HEK293 (cell line): ENCODE data around the gene STARD13.

ENCODE experiments used
- ZNF639 ChIP-seq: fragments of 450-650 bp; formaldehyde crosslinking; IDR thresholded peaks from 2 replicates; pipeline ENCODE4 v1.5.1; 2016; ENCODE audit warnings: missing biosample characterization, missing genetic modification characterization
- ZNF707 ChIP-seq: fragments of 450-650 bp; formaldehyde crosslinking; IDR thresholded peaks from 2 replicates; pipeline ENCODE4 v1.5.1; 2016; ENCODE audit warnings: missing biosample characterization, missing genetic modification characterization
- ZNF837 ChIP-seq: fragments of 450-650 bp; formaldehyde crosslinking; IDR thresholded peaks from 2 replicates; pipeline ENCODE4 v1.5.1; 2016; ENCODE audit warnings: missing biosample characterization, missing genetic modification characterization
- TF ChIP-seq, protein P1 (sequence below): fragments of 450-650 bp; formaldehyde crosslinking; IDR thresholded peaks from 2 replicates; pipeline ENCODE4 v1.5.1; 2016; ENCODE audit warnings: missing biosample characterization, missing genetic modification characterization

DNA sequence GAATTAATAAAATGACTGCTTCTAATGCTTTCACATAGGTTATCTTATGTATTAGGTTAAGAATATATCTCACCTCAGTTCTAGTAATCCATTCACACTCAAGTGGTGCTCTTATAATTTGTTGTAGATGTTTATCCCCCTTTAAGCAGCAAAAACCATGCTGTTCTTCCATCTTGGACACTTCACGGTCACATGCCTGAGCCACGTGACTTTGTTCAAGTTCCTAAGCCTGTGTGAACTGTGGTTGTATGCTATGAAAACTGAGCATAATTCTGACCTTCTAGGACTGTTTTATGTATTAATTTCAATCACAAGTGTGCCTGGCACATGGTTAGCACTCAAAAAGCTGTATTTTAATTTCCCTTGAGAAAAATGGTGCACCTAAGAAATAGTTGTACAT is 41.2 kb upstream of the STARD13 start:
- TF ChIP-seq ZNF639 (no peak), ZNF707 (tag by site-specific recombination) (no peak), ZNF837 (tag by site-specific recombination) (no peak)
- TF ChIP-seq, protein P1, sequence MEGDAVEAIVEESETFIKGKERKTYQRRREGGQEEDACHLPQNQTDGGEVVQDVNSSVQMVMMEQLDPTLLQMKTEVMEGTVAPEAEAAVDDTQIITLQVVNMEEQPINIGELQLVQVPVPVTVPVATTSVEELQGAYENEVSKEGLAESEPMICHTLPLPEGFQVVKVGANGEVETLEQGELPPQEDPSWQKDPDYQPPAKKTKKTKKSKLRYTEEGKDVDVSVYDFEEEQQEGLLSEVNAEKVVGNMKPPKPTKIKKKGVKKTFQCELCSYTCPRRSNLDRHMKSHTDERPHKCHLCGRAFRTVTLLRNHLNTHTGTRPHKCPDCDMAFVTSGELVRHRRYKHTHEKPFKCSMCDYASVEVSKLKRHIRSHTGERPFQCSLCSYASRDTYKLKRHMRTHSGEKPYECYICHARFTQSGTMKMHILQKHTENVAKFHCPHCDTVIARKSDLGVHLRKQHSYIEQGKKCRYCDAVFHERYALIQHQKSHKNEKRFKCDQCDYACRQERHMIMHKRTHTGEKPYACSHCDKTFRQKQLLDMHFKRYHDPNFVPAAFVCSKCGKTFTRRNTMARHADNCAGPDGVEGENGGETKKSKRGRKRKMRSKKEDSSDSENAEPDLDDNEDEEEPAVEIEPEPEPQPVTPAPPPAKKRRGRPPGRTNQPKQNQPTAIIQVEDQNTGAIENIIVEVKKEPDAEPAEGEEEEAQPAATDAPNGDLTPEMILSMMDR, result no peak
